HuH-7.5 (cell line): ENCODE data around the gene ZBTB42.

Source experiments
- DNase-seq: peaks from one replicate; pipeline ENCODE4 v3.0.0; 2011; ENCODE audit warnings: low spot score

ZBTB42 gene

DNA sequence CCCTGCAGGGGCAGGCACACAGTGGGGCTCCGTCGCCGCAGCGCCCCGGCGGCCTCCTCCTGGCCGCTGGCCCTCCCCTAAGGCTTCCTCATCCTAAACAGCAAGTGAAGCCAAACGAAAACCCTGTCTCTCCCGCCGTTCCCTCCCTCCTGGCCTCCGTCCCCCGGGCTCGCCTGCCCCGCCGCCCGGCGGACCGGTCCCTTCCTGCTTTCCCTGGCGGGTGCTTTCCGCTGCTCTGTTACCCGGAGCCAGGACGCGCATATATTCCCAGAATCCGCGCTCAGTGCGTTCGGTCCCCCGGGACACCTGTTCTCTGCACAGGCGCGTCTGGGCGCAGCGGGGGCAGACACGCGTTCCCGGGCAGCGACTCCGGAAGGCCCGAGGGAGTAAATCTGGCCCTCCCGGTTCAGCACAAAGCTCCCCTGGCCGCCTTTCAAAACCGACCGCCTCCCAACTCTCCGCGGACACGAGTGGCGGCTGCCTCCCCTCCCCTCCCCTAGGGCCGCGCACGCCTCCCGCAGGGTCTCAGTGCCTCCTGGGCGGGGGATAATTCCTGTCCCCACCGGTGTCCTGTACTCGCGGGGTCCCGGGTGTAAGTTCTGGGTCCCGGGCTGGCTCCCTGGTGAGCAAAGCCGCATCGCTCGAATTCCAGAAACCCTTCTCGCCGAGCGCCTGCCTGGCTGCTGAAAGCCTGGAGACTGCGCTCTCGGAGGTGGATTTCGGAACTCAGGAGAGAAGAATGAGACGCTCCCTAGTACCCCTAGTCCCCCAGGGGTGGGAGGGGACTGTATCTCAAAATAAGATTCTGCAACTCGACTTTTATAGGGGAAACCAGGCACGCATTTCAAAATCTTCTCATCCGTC is 42.8 kb downstream of the ZBTB42 start:
- DNase-seq: no peak

DNA sequence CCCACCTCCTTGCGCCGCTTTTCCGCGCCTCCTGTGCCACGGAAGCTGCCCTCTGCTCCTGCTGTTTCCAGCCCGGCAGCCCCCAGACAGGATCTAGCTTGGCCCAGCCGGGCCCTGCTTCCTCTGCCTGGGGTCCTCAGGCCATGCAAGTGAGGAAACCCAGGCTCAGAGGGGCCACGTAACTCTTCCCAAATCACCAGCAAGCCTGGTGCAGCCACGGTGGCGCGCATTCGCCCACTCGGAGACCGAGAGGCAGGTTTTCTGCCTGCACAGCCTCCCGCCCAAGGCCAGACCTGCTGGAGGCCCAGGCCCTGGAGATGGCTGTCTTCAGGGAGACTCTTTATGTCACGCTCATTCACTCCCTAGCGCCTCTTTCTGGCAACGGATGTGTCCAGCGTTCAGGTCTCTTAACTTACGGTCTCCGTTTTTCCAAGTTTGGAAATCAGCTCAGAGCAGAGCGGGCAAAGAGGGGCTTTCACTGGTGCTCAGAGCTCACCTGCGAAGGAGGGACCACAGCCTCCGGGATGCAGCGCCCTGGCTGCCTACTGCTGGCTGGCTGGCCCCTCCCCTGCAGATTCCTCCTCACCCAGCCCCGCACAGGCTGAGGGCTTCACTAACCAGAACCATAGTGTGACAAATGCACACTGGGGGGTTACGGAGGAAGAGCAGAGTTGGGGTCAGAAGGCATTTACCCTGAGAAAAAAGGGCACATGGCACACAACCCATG is 43.6 kb downstream of the ZBTB42 start:
- DNase-seq: no peak

DNA sequence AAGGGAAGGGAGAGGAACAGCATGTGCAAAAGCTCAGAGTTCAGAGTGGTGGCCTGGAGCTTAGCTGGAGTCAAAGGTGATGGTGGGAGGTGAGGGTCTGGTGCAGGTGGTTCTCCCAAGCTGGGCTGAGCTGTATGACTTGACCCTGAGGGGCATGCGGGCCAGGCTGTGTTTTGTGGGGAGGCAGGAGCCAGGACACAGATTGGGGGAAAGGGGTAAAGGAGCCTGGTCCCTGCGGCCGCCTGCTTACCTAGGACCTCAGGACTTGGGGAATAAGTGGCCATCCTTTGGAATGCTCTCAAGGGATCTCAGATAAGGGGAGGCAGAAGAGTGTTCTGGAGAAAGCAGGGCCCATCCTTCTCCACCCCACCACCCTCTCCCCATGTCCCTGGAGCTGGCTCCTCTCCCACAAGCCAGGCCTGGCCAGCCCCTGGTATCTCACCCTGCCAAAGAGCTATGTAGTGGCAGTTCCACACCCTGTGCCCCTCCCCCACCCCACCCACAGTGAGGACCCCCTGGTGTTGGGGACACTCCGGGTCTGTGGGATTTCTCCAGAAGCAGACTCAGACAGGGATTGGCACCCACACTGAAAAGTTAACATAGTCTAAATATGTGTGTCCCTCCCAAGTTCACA is 44.2 kb downstream of the ZBTB42 start:
- no peak for DNase-seq

DNA sequence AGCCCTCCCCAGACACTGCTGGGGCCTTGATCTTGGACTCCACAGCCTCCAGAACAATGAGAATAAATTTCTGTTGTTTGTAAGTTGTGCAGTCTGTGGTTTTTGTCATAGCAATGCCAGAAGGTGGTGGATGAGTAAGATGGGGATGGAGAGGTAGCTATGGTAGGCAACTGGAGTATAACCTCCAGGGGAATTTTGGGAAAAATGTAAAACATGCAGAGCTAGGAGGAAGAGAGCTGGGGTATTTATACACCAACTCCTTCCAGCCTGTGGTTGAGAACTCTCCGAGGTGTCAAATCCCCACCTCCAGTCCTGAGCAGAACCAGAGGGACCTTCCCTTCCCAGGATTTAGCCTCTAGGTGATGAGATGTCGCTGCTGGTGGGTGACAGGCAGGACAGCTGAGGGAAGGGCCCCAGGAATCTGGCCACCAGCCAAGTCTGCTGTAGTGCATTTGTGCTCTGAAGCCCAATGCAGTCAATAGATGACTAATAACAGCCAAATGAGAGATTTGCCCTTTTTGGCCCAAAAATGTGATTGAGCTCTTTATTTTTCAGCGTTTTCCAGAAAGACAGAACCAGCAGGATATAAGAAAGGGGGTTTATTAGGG is 45.0 kb downstream of the ZBTB42 start:
- no peak for DNase-seq

DNA sequence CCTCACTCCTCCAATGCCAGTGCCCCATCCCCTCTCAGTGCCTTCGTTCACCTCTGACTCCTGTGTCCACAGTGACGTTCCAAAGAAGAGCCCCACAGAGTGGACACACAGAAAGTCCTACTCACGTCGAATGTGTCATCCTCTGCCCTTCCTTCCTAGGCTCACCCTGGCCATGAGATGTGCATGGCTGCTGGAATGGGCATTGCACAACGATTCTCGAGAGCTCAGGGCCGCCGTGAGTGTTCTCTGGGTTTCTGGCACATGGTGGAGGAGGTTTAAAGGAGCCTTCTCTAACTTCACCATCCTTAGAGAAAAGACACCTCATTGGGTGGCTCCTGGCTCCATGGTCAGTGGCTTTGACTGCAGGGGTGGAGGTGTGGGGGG is 51.4 kb downstream of the ZBTB42 start:
- no peak for DNase-seq
